SK-MEL-5 (cell line): Measurements from ENCODE around the gene AJM1. TPM values are rescaled to one million over a fixed set of nuclear protein-coding genes. Genes with fewer than 3 reads are reported as not detected.

ENCODE experiments used
- DNase-seq: peaks from one replicate; pipeline ENCODE4 v3.0.0-alpha.2; 2016; ENCODE audit warnings: low read depth, low spot score
- in situ Hi-C: cut with HindIII; loops from 2 replicates; pipeline ENCODE4 v1.10.0; 2016; ENCODE audit warnings: low sequenced_read_pairs, high pct_unique_total_duplicates, low pct_unique_long_range_greater_than_20kb
- total RNA-seq: library from RNA; depleted of rRNA; stranded (reverse); fragments of >200 nt; shearing (Covaris generic); gene quantifications from 2 replicates; pipeline ENCODE4 v1.2.3, GENCODE V29; 2014

Gene AJM1
- total RNA-seq, 1 experiment from 2014 or later, result 1.4 TPM

GRCh38 chr9:136848393-136849037 is 6.2 kb downstream of the AJM1 start:
- peak; percentile 36 for DNase-seq
- in situ Hi-C loops, result no loop called here

DNA sequence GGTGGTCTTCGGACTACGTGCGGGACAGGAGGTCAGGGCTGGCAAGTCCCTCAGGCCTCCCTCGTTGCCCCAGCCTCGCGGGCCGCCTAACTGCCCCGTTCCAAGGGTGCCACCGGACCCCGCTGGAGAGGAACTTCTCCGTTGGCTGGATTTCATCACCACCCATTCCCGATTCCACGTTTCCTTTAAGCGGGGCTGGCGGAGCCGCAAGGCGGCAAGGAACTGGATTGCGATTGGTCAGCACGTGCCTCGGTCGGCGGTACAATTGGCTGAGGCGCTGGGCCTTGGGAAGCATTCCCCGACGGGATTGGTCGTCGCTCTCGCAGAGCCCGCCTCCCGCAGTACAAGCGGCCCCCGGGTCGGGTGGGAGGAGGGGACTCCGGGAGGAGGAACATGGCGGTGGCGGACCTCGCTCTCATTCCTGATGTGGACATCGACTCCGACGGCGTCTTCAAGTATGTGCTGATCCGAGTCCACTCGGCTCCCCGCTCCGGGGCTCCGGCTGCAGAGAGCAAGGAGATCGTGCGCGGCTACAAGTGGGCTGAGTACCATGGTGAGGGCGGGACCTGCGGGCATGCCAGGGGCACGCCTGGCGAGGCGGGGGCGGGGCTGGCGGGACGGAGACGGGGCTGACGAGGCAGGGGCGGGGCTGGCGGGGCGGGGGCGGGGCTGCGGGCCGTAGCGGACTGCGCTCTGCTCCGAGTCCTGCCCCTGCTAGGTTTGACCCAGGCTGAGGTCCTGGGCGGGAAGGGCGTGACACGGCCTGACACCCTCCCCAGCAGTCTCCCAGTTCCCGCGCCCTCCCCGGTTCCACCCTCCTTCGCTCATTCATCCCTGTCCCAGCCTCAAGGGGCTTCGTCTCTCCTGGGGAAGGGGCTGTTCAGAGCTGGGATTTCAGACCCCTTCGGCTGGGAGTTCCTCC is 7.0 kb downstream of the AJM1 start, which contains the start of gene PHPT1:
TSS of gene PHPT1 (plus strand) at position 372 of the 922 bp plus-strand sequence. CDS start at position 394, 22 bp downstream.
- peak; percentile 99 for DNase-seq
- in situ Hi-C loops, result no loop called here

- no peak for DNase-seq
- in situ Hi-C loops, result no loop called here
Measured at GRCh38 chr9:136849960-136850865, 7.9 kb downstream of the AJM1 start.

DNA sequence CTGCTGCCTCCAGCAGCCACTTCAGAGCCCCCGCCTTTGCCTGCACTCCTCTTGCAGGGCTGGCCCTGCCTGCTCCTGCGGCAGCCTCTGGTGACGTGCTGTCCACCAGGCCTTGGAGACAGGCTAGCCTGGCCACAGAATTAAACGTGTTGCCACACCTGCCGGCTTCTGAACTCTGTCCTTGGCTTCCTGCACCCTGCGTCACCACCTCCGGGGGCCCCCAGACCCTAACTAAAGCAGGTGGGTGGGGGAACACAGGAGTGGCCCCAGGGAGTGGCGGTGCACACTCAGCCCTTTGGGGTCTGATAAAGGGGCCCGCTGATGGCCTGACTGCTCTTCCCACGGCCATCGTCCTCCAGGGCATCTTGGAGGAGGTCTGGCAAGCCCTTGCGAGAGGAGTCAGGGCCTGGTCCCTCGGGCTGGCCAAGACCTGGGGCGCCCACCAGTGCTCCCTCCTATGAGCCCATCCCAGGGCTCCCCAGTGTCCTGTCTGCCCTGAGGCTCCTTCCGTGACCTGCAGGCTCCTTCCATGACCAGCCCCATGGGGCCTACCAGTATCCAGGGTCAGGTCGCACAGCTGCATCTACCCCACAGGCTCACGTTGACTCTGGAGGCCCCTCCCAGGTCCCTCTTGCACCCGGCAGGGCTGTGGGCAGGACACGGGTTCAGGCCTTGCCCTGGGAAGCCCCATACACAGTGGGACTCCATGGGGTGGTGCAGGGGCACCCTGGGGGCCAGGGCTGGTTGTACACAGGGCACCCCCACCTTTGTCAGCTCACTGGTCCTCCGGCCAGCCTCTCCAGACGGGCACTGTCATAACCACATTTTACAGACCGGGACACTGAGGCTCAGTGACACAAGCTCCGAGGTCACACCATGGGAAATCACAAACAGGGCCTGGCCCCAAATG is 8.8 kb downstream of the AJM1 start:
- in situ Hi-C loops, result no loop called here
- DNase-seq, result no peak

- no peak for DNase-seq
- in situ Hi-C loops, result no loop called here
Measured at GRCh38 chr9:136851941-136852663, 9.8 kb downstream of the AJM1 start, which contains the start of gene MAMDC4. TSS of gene MAMDC4 (plus strand) at chr9:136852346. CDS start at chr9:136852417, 71 bp downstream.

GRCh38 chr9:136852664-136853595 is 10.7 kb downstream of the AJM1 start:
- in situ Hi-C loops, result no loop called here

DNA sequence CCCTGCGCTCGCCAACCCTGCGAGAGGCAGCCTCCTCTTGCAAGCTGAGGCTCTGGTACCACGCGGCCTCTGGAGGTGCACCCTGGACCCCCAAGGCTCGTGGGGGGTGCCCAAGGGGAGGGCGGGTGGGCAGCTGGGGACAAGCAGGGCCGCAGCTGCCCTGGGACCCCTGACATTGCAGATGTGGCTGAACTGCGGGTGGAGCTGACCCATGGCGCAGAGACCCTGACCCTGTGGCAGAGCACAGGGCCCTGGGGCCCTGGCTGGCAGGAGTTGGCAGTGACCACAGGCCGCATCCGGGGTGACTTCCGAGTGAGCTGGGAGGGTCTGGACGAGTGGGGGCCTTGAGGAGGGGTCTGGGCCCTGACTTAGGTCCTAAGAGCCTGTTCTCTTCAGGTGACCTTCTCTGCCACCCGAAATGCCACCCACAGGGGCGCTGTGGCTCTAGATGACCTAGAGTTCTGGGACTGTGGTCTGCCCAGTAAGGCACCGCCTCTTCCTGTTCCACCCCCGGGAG is 11.4 kb downstream of the AJM1 start:
- in situ Hi-C loops, result no loop called here
- DNase-seq, result no peak

More at GRCh38 chr9:136852664-136853595, 10.7 kb downstream of the AJM1 start:
- DNase-seq, result no peak

DNA sequence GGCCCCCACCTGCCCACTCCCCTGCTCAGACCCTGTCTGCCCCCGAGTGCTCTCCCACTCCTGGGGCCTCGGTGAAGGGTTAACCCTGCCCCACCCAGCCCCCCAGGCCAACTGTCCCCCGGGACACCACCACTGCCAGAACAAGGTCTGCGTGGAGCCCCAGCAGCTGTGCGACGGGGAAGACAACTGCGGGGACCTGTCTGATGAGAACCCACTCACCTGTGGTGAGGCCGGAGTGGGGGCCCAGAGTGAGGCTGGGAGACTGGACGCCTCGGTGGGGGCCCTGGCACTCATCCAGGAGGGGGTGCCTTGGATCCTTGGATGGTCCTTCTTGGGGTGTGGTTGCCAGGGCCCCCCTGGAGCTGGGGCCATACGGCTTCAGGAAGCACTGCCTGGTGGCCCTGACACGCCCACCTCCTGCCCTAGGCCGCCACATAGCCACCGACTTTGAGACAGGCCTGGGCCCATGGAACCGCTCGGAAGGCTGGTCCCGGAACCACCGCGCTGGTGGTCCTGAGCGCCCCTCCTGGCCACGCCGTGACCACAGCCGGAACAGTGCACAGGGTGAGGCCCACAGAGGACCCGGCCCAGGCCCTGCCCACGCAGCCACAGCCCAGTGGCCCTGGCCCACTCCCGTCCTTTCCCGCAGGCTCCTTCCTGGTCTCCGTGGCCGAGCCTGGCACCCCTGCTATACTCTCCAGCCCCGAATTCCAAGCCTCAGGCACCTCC is 12.0 kb downstream of the AJM1 start:
- in situ Hi-C loops, result no loop called here
- DNase-seq, result no peak

- in situ Hi-C loops, result no loop called here
Measured at GRCh38 chr9:136854842-136855460, 12.7 kb downstream of the AJM1 start.

GRCh38 chr9:136855461-136856078 is 13.3 kb downstream of the AJM1 start:
- in situ Hi-C loops, result no loop called here
- DNase-seq, result no peak

More at GRCh38 chr9:136854842-136855460, 12.7 kb downstream of the AJM1 start:
- no peak for DNase-seq

DNA sequence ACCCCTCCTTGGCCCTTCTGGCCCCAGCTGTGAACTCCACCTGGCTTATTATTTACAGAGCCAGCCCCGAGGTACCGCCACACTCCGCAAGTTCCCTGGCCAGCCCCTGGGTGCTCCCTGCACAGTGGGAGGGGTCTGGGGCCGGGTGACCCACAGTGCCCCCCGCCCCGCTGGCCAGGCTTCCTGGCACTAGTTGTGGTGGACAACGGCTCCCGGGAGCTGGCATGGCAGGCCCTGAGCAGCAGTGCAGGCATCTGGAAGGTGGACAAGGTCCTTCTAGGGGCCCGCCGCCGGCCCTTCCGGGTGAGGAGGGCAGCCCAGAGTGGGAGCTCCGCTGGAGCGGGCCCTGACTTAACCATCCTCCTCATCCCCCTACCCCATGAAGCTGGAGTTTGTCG is 13.8 kb downstream of the AJM1 start:
- no peak for DNase-seq
- in situ Hi-C loops, result no loop called here

GRCh38 chr9:136856541-136857141 is 14.4 kb downstream of the AJM1 start:
- DNase-seq, result no peak
- in situ Hi-C loops, result no loop called here

DNA sequence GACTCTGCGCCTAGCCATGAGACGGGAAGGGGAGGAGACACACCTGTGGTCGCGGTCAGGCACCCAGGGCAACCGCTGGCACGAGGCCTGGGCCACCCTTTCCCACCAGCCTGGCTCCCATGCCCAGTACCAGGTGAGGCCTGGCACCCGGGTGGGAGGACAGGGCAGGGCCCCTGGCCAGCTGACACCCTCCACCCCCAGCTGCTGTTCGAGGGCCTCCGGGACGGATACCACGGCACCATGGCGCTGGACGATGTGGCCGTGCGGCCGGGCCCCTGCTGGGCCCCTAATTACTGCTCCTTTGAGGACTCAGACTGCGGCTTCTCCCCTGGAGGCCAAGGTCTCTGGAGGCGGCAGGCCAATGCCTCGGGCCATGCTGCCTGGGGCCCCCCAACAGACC is 14.9 kb downstream of the AJM1 start:
- in situ Hi-C loops, result no loop called here
- DNase-seq, result no peak
